Natural killer cell treated with Interleukin-12 subunit alpha and Interleukin-12 subunit beta and Interleukin-15 and Interleukin-18, amount 100 ng/mL, for 72 hours (primary cell): ENCODE data around the gene DOLK. TPM values are rescaled to one million over a fixed set of nuclear protein-coding genes. Genes with fewer than 3 reads are reported as not detected.

ENCODE experiments used
- ATAC-seq, 2 donors: fragments of 150-1000 bp; cut with Tn5 transposase in 1 of 2; sonication (Bioruptor Pico), chemical (Tn5 transposase) in 1 of 2; 2 replicates each; pipeline ENCODE4 v1.10.0; 2021
- DNase-seq: peaks from one replicate; pipeline ENCODE4 v3.0.0; 2022; ENCODE audit warnings: low spot score
- H3K27ac Mint-ChIP-seq, 2 donors: 1 replicate in 1 of 2; 2 replicates in 1 of 2; pipeline ENCODE4 v1.8.0; 2022; ENCODE audit warnings: mixed read lengths in 2 of 2, mild to moderate bottlenecking in 1 of 2, moderate library complexity in 1 of 2
- H3K27me3 Mint-ChIP-seq, 2 donors: 1 replicate in 1 of 2; 2 replicates in 1 of 2; pipeline ENCODE4 v1.8.0; 2022; ENCODE audit warnings: mixed read lengths in 2 of 2
- H3K36me3 Mint-ChIP-seq: one replicate; pipeline ENCODE4 v1.8.0; 2022; ENCODE audit warnings: mixed read lengths
- H3K4me1 Mint-ChIP-seq, 2 donors: 1 replicate in 1 of 2; 2 replicates in 1 of 2; pipeline ENCODE4 v1.8.0; 2022; ENCODE audit warnings: low read depth in 2 of 2, mixed read lengths in 2 of 2, mild to moderate bottlenecking in 1 of 2
- H3K4me3 Mint-ChIP-seq: one replicate; pipeline ENCODE4 v1.8.0; 2022; ENCODE audit warnings: mixed read lengths
- H3K9me3 Mint-ChIP-seq: 2 replicates; pipeline ENCODE4 v1.8.0; 2022; ENCODE audit warnings: mixed read lengths
- total RNA-seq, 2 donors: library from RNA; stranded (reverse); gene quantifications; one replicate each; pipeline ENCODE4 v1.2.3, GENCODE V29; 2022

The DOLK gene
- total RNA-seq, 2 donors from 2014 or later = 8.7 to 11.5 TPM

DNA sequence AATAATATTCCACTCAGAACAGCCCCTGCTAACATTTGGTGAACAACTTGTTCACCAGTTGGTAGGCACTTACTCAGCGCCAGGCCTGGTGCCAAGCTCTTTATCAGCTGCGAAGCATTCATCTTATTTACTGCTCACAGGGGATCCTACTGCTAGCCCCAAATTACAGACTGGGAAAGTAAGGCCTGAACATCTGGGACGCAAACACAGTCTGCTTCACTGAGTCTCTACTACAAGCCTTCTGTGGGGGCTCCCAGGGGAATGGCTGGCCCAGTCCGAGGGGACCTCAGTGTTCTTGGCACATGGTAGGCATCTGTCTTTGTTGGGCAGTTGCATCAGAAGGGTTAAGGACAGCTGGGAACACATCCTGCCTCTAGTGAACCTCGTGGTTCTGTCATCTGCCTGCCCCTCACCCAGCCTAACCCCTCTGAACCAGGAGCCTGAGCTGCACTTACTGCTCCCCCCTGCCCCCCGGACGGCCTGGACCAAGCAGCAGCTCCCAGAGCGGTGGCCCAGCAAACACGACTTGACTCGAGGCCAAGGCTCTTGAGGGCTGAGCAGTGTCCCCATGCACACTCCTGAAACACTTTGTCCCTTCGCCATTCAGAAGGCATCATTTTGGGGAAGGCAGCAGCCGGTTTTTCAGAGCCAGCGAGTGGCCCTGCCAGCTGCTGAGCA lies 26.9 kb downstream of the DOLK start, which contains the start of gene PHYHD1:
Gene PHYHD1 (plus strand): TSS at position 602 of the 678 bp plus-strand sequence. CDS start 1,342 bp downstream, outside the sequence.
- Mint-ChIP-seq H3K4me1 (peaks cover 0 to 12% of the 10 kb centered on the region in 2 donors), H3K27ac (peak within 1 kb of the TSS; percentile 21 to 77), H3K36me3 (no peaks in the 10 kb centered on the region), H3K4me3 (peak within 1 kb of the TSS; percentile 48), H3K9me3 (no peaks in the 10 kb centered on the region), H3K27me3 (no peaks in the 10 kb centered on the region)
- no peak for DNase-seq
- ATAC-seq = no peak

DNA sequence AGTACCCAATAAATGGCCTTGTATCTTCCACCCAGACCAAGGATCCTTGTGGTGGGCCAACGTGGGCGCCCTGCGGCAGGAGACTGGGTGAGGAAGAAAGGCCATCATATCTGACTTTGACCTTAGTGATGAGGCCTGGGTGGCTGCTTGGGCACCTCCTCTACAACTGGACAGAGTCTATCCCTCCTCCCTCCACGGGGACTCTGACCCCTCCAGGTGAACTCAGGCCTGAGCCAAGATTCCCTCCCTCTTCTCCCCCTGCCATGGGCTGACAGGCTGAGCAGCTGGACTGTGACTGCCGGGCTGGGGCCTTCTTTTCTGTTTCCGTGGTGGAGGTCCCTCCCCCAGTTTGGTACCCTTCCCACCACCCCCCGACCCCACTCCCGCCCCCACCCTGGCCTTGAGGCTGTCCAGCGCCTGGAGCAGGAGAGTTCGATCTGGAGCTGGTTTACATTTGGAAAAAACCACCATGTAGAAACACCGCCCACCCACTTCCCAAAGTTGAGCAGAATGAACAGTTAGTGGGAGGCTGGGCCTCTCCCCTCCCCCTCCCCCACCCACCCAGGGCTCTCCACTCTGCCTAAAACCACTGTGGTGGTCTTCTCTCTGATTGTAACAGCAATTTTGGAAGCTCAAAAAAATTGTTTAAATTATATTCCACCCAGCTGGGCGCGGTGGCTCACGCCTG lies 27.9 kb downstream of the DOLK start:
- H3K4me1 Mint-ChIP-seq = peaks cover 0 to 12% of the 10 kb centered on the region in 2 donors
- no peaks in the 10 kb centered on the region for H3K27me3 Mint-ChIP-seq
- H3K4me3 Mint-ChIP-seq = no peak overlapping the region
- no peaks in the 10 kb centered on the region for H3K36me3 Mint-ChIP-seq
- DNase-seq (no peak), ATAC-seq (no peak)
- no peaks in the 10 kb centered on the region for H3K9me3 Mint-ChIP-seq
- peak overlapping the region in 1 of 2 donors; percentile 82 for H3K27ac Mint-ChIP-seq

DNA sequence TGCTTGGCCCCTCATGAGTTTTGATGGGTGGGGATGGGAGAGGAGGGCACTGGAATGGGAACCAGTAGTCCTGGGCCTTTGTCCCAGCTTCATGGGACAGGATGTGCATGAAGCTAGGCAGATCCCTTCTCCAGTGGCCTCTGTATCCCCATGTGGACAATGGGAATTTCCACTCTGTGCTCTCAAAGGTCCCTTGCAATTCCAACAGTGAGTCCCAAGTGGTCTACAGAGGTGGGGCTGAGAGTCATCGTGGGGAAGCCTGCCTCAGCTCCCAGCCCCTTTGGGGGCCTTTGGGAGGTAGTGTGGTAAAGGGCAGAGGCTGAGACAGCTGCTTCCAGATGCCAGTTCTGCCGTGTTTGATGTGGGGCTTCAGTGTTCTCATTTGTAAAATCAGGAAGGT lies 28.5 kb downstream of the DOLK start:
- H3K27ac Mint-ChIP-seq = peak overlapping the region in 1 of 2 donors; percentile 82
- ATAC-seq = no peak
- H3K4me1 Mint-ChIP-seq = peaks cover 0 to 12% of the 10 kb centered on the region in 2 donors
- no peaks in the 10 kb centered on the region for H3K9me3 Mint-ChIP-seq
- H3K27me3 Mint-ChIP-seq = no peaks in the 10 kb centered on the region
- H3K36me3 Mint-ChIP-seq = no peaks in the 10 kb centered on the region
- no peak for DNase-seq
- H3K4me3 Mint-ChIP-seq = no peak overlapping the region

DNA sequence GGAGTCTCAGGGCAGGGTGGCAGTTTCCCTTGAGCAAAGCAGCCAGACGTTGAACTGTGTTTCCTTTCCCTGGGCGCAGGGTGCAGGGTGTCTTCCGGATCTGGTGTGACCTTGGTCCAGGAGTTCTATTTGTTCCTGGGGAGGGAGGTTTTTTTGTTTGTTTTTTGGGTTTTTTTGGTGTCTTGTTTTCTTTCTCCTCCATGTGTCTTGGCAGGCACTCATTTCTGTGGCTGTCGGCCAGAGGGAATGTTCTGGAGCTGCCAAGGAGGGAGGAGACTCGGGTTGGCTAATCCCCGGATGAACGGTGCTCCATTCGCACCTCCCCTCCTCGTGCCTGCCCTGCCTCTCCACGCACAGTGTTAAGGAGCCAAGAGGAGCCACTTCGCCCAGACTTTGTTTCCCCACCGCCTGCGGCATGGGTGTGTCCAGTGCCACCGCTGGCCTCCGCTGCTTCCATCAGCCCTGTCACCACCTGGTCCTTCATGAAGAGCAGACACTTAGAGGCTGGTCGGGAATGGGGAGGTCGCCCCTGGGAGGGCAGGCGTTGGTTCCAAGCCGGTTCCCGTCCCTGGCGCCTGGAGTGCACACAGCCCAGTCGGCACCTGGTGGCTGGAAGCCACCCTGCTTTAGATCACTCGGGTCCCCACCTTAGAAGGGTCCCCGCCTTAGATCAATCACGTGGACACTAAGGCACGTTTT lies 30.1 kb downstream of the DOLK start:
- H3K36me3 Mint-ChIP-seq = no peaks in the 10 kb centered on the region
- H3K9me3 Mint-ChIP-seq = no peaks in the 10 kb centered on the region
- no peak overlapping the region for H3K27ac Mint-ChIP-seq
- DNase-seq (no peak), ATAC-seq (no peak)
- H3K4me3 Mint-ChIP-seq = no peak overlapping the region
- H3K4me1 Mint-ChIP-seq = peaks cover 10 to 18% of the 10 kb centered on the region in 2 donors
- H3K27me3 Mint-ChIP-seq = no peaks in the 10 kb centered on the region

DNA sequence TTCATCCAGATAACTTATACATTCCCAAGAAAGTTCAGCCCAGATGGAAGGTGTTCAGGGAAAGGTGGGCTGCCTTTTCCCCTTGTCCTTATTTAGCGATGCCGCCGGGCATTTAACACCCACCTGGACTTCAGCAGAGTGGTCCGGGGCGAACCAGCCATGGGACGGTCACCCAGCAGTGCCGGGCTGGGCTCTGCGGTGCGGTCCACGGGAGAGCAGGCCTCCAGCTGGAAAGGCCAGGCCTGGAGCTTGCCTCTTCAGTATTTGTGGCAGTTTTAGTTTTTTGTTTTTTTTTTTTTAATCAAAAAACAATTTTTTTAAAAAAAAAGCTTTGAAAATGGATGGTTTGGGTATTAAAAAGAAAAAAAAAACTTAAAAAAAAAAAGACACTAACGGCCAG lies 30.7 kb downstream of the DOLK start:
- Mint-ChIP-seq H3K36me3 (no peaks in the 10 kb centered on the region), H3K27ac (no peak overlapping the region), H3K9me3 (no peaks in the 10 kb centered on the region), H3K4me3 (no peak overlapping the region), H3K4me1 (peaks cover 10 to 21% of the 10 kb centered on the region in 2 donors), H3K27me3 (no peaks in the 10 kb centered on the region)
- ATAC-seq = no peak
- DNase-seq = no peak

DNA sequence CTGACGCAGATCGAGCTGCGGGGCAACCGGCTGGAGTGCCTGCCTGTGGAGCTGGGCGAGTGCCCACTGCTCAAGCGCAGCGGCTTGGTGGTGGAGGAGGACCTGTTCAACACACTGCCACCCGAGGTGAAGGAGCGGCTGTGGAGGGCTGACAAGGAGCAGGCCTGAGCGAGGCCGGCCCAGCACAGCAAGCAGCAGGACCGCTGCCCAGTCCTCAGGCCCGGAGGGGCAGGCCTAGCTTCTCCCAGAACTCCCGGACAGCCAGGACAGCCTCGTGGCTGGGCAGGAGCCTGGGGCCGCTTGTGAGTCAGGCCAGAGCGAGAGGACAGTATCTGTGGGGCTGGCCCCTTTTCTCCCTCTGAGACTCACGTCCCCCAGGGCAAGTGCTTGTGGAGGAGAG lies 31.2 kb downstream of the DOLK start:
- H3K4me1 Mint-ChIP-seq = peaks cover 11 to 19% of the 10 kb centered on the region in 2 donors
- DNase-seq (no peak), ATAC-seq (no peak)
- no peaks in the 10 kb centered on the region for H3K36me3 Mint-ChIP-seq
- no peak overlapping the region for H3K27ac Mint-ChIP-seq
- H3K9me3 Mint-ChIP-seq = no peaks in the 10 kb centered on the region
- no peak overlapping the region for H3K4me3 Mint-ChIP-seq
- H3K27me3 Mint-ChIP-seq = no peaks in the 10 kb centered on the region

DNA sequence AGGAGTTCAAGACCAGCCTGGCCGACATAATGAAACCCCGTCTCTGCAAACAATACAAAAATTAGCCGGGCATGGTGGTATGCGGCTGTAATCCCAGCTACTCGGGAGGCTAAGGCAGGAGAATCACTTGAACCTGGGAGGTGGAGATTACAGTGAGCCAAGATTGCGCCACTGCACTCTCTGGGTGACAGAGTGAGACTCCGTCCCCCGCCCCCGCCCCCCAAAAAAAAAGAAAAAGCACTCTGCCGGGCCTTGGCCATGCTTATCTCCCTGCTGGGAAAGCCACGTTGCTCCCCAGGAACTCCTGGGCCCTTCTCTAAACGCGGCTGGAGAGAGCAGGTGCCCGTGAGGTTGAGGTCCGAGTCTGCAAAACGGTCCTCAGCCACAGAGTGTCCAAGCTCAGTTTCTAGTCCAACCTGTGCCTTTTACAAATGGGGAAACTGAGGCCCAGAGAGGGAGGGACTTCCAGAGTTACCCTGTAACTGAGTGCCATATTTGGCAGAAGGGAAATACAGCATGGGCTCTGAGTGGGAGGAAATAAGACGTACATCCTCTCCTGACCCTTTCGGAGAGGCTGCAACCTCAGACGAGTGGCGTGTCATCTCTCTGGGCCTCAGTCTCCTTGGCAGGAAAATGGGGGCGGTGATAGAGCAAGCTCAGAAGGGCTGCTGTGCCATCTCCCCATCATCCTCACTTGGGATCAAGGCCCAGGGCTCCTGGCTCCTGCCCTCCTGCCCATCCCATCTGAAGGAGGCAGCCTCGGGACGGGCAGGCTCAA lies 33.2 kb downstream of the DOLK start:
- DNase-seq (no peak), ATAC-seq (no peak)
- H3K27ac Mint-ChIP-seq = peak overlapping the region in 1 of 2 donors; percentile 33
- peaks cover under 1% of the 10 kb centered on the region for H3K36me3 Mint-ChIP-seq
- H3K4me1 Mint-ChIP-seq = peaks cover 23 to 28% of the 10 kb centered on the region in 2 donors
- no peak overlapping the region for H3K4me3 Mint-ChIP-seq
- H3K27me3 Mint-ChIP-seq = no peaks in the 10 kb centered on the region
- H3K9me3 Mint-ChIP-seq = no peaks in the 10 kb centered on the region

DNA sequence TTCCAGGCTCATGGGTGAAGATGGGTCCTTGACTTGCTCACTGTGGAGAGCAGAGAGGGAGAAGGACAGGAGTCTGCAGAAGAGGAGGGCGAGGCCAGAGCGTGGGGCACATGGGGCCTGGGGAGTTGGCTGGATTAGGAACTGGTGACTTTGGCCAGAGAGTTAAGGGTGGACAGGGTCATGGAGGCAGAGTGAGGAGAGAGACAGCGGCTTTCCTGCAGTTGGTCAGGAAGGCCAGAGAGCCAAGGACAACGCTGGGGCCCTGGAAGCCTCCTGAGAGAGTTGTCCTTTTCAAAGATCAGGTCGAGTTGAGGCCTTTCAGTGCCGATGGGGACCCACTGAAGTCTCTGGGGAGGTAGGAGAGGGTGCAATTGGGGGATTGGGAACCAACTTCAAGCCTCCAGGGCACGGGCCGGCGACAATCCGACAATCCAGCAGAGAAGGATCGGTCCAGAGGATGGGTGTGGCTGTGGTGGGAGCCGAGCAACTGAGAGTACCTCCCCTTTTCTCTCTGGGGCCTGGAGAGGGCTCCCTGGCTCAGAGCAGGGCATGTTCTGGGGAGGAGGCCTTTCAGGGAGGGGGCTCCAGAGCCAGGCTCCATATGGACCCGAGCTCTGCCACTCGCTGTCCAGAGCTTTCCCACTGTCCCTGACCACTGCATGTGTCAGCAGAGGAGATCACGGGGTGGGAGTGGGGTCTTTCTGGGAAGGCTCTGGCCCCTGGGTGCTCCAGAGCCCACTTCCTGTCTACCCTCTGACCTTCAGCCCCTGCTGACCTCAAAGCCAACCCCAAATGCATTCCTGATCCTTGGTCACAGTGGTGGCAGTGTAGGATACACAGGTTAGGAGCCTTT lies 34.1 kb downstream of the DOLK start:
- no peak for ATAC-seq
- Mint-ChIP-seq H3K4me1 (peaks cover 28 to 30% of the 10 kb centered on the region in 2 donors), H3K27ac (peak overlapping the region; percentile 74 to 82), H3K36me3 (peaks cover 5% of the 10 kb centered on the region), H3K9me3 (no peaks in the 10 kb centered on the region), H3K27me3 (no peaks in the 10 kb centered on the region), H3K4me3 (no peak overlapping the region)
- DNase-seq = no peak

DNA sequence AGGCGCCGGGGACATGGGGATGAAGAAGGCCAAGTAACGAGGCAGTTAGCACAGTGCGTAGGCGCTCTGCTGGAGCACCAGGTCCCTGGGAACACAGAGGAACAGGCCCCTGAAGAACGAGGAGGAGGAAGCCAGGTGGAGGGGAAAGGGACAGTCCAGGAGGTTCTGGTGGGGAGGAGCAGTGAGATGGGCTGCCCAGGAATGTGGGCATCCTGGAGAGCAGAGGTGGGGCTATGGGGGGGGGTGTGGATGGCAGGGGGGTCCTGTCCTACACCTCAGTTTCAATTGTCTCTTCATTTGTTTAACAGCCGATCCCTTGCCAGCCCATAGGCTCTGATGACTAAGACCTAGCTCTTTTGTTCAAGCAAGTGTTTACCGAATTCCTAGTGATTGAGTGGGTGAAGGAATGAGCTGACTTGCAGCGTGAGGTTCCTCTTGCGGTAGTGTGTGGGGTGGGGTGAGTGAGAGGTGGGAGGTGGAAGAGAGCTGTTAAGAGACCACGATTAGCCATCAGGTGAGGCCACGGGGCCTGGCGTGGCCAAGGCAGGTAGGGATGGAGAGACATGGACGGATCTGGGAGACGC lies 35.0 kb downstream of the DOLK start:
- Mint-ChIP-seq H3K36me3 (peaks cover 8% of the 10 kb centered on the region), H3K27me3 (no peaks in the 10 kb centered on the region), H3K4me1 (peaks cover 28 to 35% of the 10 kb centered on the region in 2 donors), H3K9me3 (no peaks in the 10 kb centered on the region), H3K27ac (peak overlapping the region; percentile 74 to 82), H3K4me3 (no peak overlapping the region)
- DNase-seq = no peak
- no peak for ATAC-seq

DNA sequence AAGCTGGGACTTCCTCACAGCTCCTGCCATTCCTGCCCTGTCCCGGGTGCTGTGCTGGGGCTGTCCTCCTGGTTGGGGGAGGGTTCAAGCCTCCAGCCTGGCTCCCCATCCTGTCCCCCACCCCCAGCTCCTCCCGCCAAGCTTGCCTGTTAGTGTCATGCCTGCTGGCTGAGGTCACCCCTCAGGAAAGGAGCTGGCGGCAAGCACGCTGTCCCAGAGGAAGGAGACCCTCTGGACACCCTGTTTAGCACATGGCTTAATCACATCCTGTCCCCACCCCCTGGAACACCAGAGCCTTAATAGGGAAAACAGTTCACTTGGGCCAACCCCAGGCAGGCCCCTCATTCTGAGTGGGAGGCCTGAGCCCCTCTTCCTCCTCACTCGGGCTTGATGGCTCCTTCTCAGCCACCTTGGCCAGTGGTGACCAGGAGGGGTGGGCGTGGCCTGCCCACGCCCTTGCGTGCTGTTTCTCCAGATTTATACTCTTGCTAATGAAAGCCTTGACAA lies 35.8 kb downstream of the DOLK start:
- Mint-ChIP-seq H3K36me3 (peaks cover 9% of the 10 kb centered on the region), H3K4me3 (no peak overlapping the region), H3K9me3 (no peaks in the 10 kb centered on the region), H3K27ac (peak overlapping the region; percentile 74 to 82), H3K27me3 (no peaks in the 10 kb centered on the region), H3K4me1 (peaks cover 28 to 37% of the 10 kb centered on the region in 2 donors)
- ATAC-seq = no peak
- DNase-seq = no peak

DNA sequence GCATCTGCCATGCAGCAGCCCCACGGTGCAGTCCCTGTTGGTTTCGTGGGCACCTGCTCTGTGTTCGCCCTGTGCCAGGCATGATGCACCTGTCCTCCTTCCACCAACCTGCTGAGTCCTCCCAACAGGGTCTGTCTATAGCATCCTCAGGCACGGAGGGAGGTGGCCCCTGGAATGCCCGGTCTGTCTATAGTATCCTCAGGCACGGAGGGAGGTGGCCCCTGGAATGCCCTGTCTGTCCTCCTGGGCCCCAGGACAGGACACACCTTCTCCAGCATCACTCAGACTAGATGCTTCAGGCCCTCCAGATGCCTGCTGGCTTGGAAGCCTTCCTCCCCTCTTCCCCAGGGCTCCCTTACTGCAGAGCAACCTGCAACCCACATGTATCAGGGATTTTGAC lies 36.5 kb downstream of the DOLK start:
- ATAC-seq = no peak
- DNase-seq = no peak
- Mint-ChIP-seq H3K4me1 (peaks cover 28 to 39% of the 10 kb centered on the region in 2 donors), H3K36me3 (peaks cover 9% of the 10 kb centered on the region), H3K27me3 (no peaks in the 10 kb centered on the region), H3K27ac (peak overlapping the region in 1 of 2 donors; percentile 71), H3K4me3 (no peak overlapping the region), H3K9me3 (no peaks in the 10 kb centered on the region)

DNA sequence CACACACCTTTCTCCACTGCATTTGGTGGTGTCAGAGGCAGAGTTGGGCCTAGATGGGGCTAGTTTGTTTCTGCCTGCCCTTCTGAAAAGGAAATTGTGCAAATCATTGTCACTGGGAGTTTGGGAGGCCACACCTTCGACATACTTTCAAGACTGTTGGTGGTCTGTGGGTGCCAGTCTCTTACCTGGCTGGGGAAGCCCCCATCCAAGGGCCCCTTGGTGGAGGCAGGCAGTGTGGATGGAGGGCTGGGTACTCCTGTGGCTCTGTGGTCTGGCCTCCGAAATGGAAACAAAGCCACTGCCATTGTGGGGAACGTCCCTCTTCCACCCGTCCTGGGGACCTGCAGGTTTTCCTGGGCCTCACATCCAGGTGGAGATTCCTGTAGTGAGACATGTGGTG lies 37.5 kb downstream of the DOLK start:
- ATAC-seq = no peak
- peaks cover 9% of the 10 kb centered on the region for H3K36me3 Mint-ChIP-seq
- H3K4me3 Mint-ChIP-seq = no peak overlapping the region

More for the DNA sequence above, 37.5 kb downstream of the DOLK start:
- H3K4me1 Mint-ChIP-seq = peaks cover 28 to 42% of the 10 kb centered on the region in 2 donors
- no peaks in the 10 kb centered on the region for H3K27me3 Mint-ChIP-seq
- no peak for DNase-seq
- peak overlapping the region in 1 of 2 donors; percentile 38 for H3K27ac Mint-ChIP-seq
- no peaks in the 10 kb centered on the region for H3K9me3 Mint-ChIP-seq
